Activated T-helper 2 cell treated with anti-CD3 and anti-CD28 coated beads, Interferon-gamma antibody, Interleukin-2, Interleukin-4, amounts not matched to agents 10 μg/mL and 5 μg/mL and 100 μg/mL, durations not matched to agents 14 hours and 24 hours and 36 hours (primary cell): ENCODE measurements around the gene KCTD8. TPM values are rescaled to one million over a fixed set of nuclear protein-coding genes. Genes with fewer than 3 reads are reported as not detected.

Experiments used
- DNase-seq: peaks from one replicate; pipeline ENCODE4 v3.0.0; 2021; ENCODE audit warnings: low spot score
- H3K27ac Mint-ChIP-seq: one replicate; pipeline ENCODE4 v1.8.0; 2021; ENCODE audit warnings: mixed read lengths
- H3K27me3 Mint-ChIP-seq: one replicate; pipeline ENCODE4 v1.8.0; 2021; ENCODE audit warnings: low read depth, mixed read lengths
- H3K36me3 Mint-ChIP-seq: one replicate; pipeline ENCODE4 v1.8.0; 2021; ENCODE audit warnings: low read depth, mixed read lengths
- H3K4me1 Mint-ChIP-seq: one replicate; pipeline ENCODE4 v1.8.0; 2021; ENCODE audit warnings: low read depth, mixed read lengths
- H3K4me3 Mint-ChIP-seq: one replicate; pipeline ENCODE4 v1.8.0; 2021; ENCODE audit warnings: low read depth, mild to moderate bottlenecking, moderate library complexity, mixed read lengths
- H3K9me3 Mint-ChIP-seq: one replicate; pipeline ENCODE4 v1.8.0; 2021; ENCODE audit warnings: mixed read lengths
- intact Hi-C: fragments of 100-400 bp; cut with micrococcal nuclease; formaldehyde crosslinking; loops from one replicate; pipeline ENCODE4 v1.15.1; 2023
- total RNA-seq: library from RNA; stranded (reverse); gene quantifications from 2 replicates; pipeline ENCODE4 v1.2.3, GENCODE V29; 2022

The KCTD8 gene
- not detected in 2 replicates for total RNA-seq

- peaks cover 39% of the 10 kb centered on the region for H3K27me3 Mint-ChIP-seq
- no peaks in the 10 kb centered on the region for H3K36me3 Mint-ChIP-seq
Observed at GRCh38 chr4:44448521-44449461, at the start of gene KCTD8. TSS of gene KCTD8 (minus strand) at chr4:44448809.

GRCh38 chr4:44494810-44495701 is 46.4 kb upstream of the KCTD8 start:
- Mint-ChIP-seq H3K27me3 (no peaks in the 10 kb centered on the region), H3K9me3 (no peaks in the 10 kb centered on the region), H3K36me3 (no peaks in the 10 kb centered on the region), H3K4me3 (no peak overlapping the region), H3K27ac (no peak overlapping the region), H3K4me1 (no peaks in the 10 kb centered on the region)
- intact Hi-C loops, result no loop called here
- no peak for DNase-seq

More at GRCh38 chr4:44448521-44449461, at the start of gene KCTD8:
- Mint-ChIP-seq H3K27ac (no peak within 1 kb of the TSS), H3K4me3 (peak within 1 kb of the TSS; percentile 47), H3K9me3 (no peaks in the 10 kb centered on the region), H3K4me1 (peaks cover 7% of the 10 kb centered on the region)
- intact Hi-C loops, result loop anchor here (1.0 kb wide), 1 partner anchor 181 kb away; no protein-coding TSS in a partner anchor
- peak; percentile 71 for DNase-seq

GRCh38 chr4:44493924-44494323 is 45.3 kb upstream of the KCTD8 start:
- no peaks in the 10 kb centered on the region for H3K9me3 Mint-ChIP-seq
- no peak overlapping the region for H3K27ac Mint-ChIP-seq
- no peak for DNase-seq
- no peaks in the 10 kb centered on the region for H3K4me1 Mint-ChIP-seq
- no peaks in the 10 kb centered on the region for H3K27me3 Mint-ChIP-seq
- H3K36me3 Mint-ChIP-seq, result no peaks in the 10 kb centered on the region
- H3K4me3 Mint-ChIP-seq, result no peak overlapping the region
- intact Hi-C loops, result no loop called here

GRCh38 chr4:44487341-44487740 is 38.7 kb upstream of the KCTD8 start:
- DNase-seq, result no peak
- Mint-ChIP-seq H3K36me3 (no peaks in the 10 kb centered on the region), H3K27me3 (no peaks in the 10 kb centered on the region), H3K4me3 (no peak overlapping the region), H3K9me3 (peaks cover 14% of the 10 kb centered on the region), H3K4me1 (no peaks in the 10 kb centered on the region), H3K27ac (no peak overlapping the region)
- intact Hi-C loops, result no loop called here

GRCh38 chr4:44479731-44480130 is 31.1 kb upstream of the KCTD8 start:
- H3K27me3 Mint-ChIP-seq, result no peaks in the 10 kb centered on the region
- H3K36me3 Mint-ChIP-seq, result no peaks in the 10 kb centered on the region
- no peak overlapping the region for H3K4me3 Mint-ChIP-seq
- DNase-seq, result no peak
- H3K4me1 Mint-ChIP-seq, result no peaks in the 10 kb centered on the region
- intact Hi-C loops, result no loop called here
- H3K27ac Mint-ChIP-seq, result no peak overlapping the region
- H3K9me3 Mint-ChIP-seq, result peaks cover 10% of the 10 kb centered on the region

- no peaks in the 10 kb centered on the region for H3K27me3 Mint-ChIP-seq
Observed at GRCh38 chr4:44462259-44462658, 13.7 kb upstream of the KCTD8 start.

GRCh38 chr4:44447563-44448504 is 775 bp downstream of the KCTD8 start:
- H3K36me3 Mint-ChIP-seq, result no peaks in the 10 kb centered on the region
- intact Hi-C loops, result loop anchor here (1.0 kb wide), 1 partner anchor 181 kb away; no protein-coding TSS in a partner anchor
- no peak overlapping the region for H3K27ac Mint-ChIP-seq
- H3K4me1 Mint-ChIP-seq, result peaks cover 7% of the 10 kb centered on the region
- peak; percentile 8 for DNase-seq
- H3K27me3 Mint-ChIP-seq, result peaks cover 39% of the 10 kb centered on the region
- no peak overlapping the region for H3K4me3 Mint-ChIP-seq
- no peaks in the 10 kb centered on the region for H3K9me3 Mint-ChIP-seq

More at GRCh38 chr4:44462259-44462658, 13.7 kb upstream of the KCTD8 start:
- no peak overlapping the region for H3K27ac Mint-ChIP-seq
- no peaks in the 10 kb centered on the region for H3K9me3 Mint-ChIP-seq
- intact Hi-C loops, result no loop called here
- no peak for DNase-seq
- no peaks in the 10 kb centered on the region for H3K36me3 Mint-ChIP-seq
- H3K4me1 Mint-ChIP-seq, result no peaks in the 10 kb centered on the region
- H3K4me3 Mint-ChIP-seq, result no peak overlapping the region

- Mint-ChIP-seq H3K4me1 (peaks cover 7% of the 10 kb centered on the region), H3K27me3 (peaks cover 36% of the 10 kb centered on the region), H3K9me3 (no peaks in the 10 kb centered on the region), H3K4me3 (peak overlapping the region; percentile 44), H3K27ac (no peak overlapping the region), H3K36me3 (no peaks in the 10 kb centered on the region)
- intact Hi-C loops, result no loop called here
- no peak for DNase-seq
Observed at GRCh38 chr4:44446801-44447562, 1.6 kb downstream of the KCTD8 start.

GRCh38 chr4:44446191-44446590 is 2.4 kb downstream of the KCTD8 start:
- Mint-ChIP-seq H3K9me3 (no peaks in the 10 kb centered on the region), H3K4me1 (peaks cover 7% of the 10 kb centered on the region), H3K4me3 (no peak overlapping the region), H3K27me3 (peaks cover 35% of the 10 kb centered on the region), H3K36me3 (no peaks in the 10 kb centered on the region), H3K27ac (no peak overlapping the region)
- no peak for DNase-seq
- intact Hi-C loops, result no loop called here

GRCh38 chr4:44438687-44439086 is 9.9 kb downstream of the KCTD8 start:
- Mint-ChIP-seq H3K4me1 (no peaks in the 10 kb centered on the region), H3K4me3 (no peak overlapping the region), H3K27me3 (no peaks in the 10 kb centered on the region), H3K27ac (no peak overlapping the region), H3K9me3 (no peaks in the 10 kb centered on the region), H3K36me3 (no peaks in the 10 kb centered on the region)
- DNase-seq, result no peak
- intact Hi-C loops, result no loop called here

- no peaks in the 10 kb centered on the region for H3K27me3 Mint-ChIP-seq
- no peak overlapping the region for H3K27ac Mint-ChIP-seq
- intact Hi-C loops, result no loop called here
- no peaks in the 10 kb centered on the region for H3K36me3 Mint-ChIP-seq
- H3K4me3 Mint-ChIP-seq, result no peak overlapping the region
- H3K9me3 Mint-ChIP-seq, result no peaks in the 10 kb centered on the region
- no peak for DNase-seq
- H3K4me1 Mint-ChIP-seq, result no peaks in the 10 kb centered on the region
Observed at GRCh38 chr4:44434247-44434646, 14.4 kb downstream of the KCTD8 start.
